ENCODE results near the gene DOCK1.

GRCh38 chr10:127115100-127115499 lies 209.9 kb downstream of the DOCK1 start:
- TF ChIP-seq CTCF (IDR thresholded peaks at IDR 0.05 in 4 of 5, conservative IDR thresholded peaks at IDR 0.05 in 1 of 5) (no peak), POLR2A (IDR thresholded peaks at IDR 0.05) (no peak)

All from gastrocnemius medialis (tissue), 4 donors.